Tongue (tissue), 2 donors: ENCODE results near the gene FKBP6. TPM values are rescaled to one million over a fixed set of nuclear protein-coding genes. Genes with fewer than 3 reads are reported as not detected.
"Not testable (repeated sequence)": the region's sequence is repeated elsewhere in the genome, so short reads cannot be mapped to it uniquely, and the experiment has no call there.

ENCODE experiments used
- DNase-seq: peaks from one replicate; pipeline ENCODE4 v3.0.0-alpha.2; 2015
- total RNA-seq: library from RNA; depleted of rRNA; stranded (reverse); fragments of >200 nt; gene quantifications from one replicate; pipeline ENCODE4 v1.2.3, GENCODE V29; 2014

The FKBP6 gene
- not detected for total RNA-seq

GRCh38 chr7:73327922-73328321 lies at the start of gene FKBP6, which contains the start of gene TRIM50:
Gene FKBP6, plus strand, starts transcription at chr7:73328161. Its CDS starts 268 bp downstream, at chr7:73328429.
Gene TRIM50, minus strand, starts transcription at chr7:73328082. Its CDS starts 3,295 bp downstream, at chr7:73324787.
- not testable (repeated sequence) for DNase-seq

- DNase-seq: not testable (repeated sequence)
Observed at GRCh38 chr7:73297235-73297634, 30.7 kb upstream of the FKBP6 start.

- DNase-seq: not testable (repeated sequence)
Observed at GRCh38 chr7:73297706-73298105, 30.3 kb upstream of the FKBP6 start.

GRCh38 chr7:73299812-73300211 lies 28.1 kb upstream of the FKBP6 start:
- DNase-seq: not testable (repeated sequence)

GRCh38 chr7:73301108-73301507 lies 26.9 kb upstream of the FKBP6 start:
- not testable (repeated sequence) for DNase-seq

GRCh38 chr7:73302846-73303245 lies 25.1 kb upstream of the FKBP6 start:
- DNase-seq: not testable (repeated sequence)

- no peak for DNase-seq
Observed at GRCh38 chr7:73303546-73303945, 24.4 kb upstream of the FKBP6 start.

- no peak for DNase-seq
Observed at GRCh38 chr7:73304071-73304470, 23.9 kb upstream of the FKBP6 start.

GRCh38 chr7:73304612-73305387 lies 23.2 kb upstream of the FKBP6 start:
- DNase-seq: not testable (repeated sequence)

GRCh38 chr7:73307436-73307835 lies 20.5 kb upstream of the FKBP6 start:
- no peak for DNase-seq

- DNase-seq: no peak
Observed at GRCh38 chr7:73308074-73308664, 19.8 kb upstream of the FKBP6 start.

GRCh38 chr7:73308665-73309214 lies 19.2 kb upstream of the FKBP6 start, which contains the start of gene NSUN5:
Gene NSUN5, minus strand, starts transcription at chr7:73308826. Its CDS starts 36 bp downstream, at chr7:73308790.
- peak; percentile 89 for DNase-seq

- not testable (repeated sequence) for DNase-seq
Observed at GRCh38 chr7:73311421-73311820, 16.5 kb upstream of the FKBP6 start.

GRCh38 chr7:73312831-73313520 lies 15.0 kb upstream of the FKBP6 start:
- no peak for DNase-seq

- DNase-seq: no peak
Observed at GRCh38 chr7:73313521-73313906, 14.4 kb upstream of the FKBP6 start.

GRCh38 chr7:73314271-73314670 lies 13.7 kb upstream of the FKBP6 start:
- no peak for DNase-seq

GRCh38 chr7:73316521-73316920 lies 11.4 kb upstream of the FKBP6 start:
- DNase-seq: no peak

GRCh38 chr7:73318656-73319204 lies 9.2 kb upstream of the FKBP6 start:
- DNase-seq: not testable (repeated sequence)

GRCh38 chr7:73319541-73319940 lies 8.4 kb upstream of the FKBP6 start:
- not testable (repeated sequence) for DNase-seq

- DNase-seq: peak; percentile 38
Observed at GRCh38 chr7:73320009-73320408, 8.0 kb upstream of the FKBP6 start.

GRCh38 chr7:73323434-73324080 lies 4.4 kb upstream of the FKBP6 start:
- not testable (repeated sequence) for DNase-seq
